A549 treated with ZK216348 at 1 μM for 4 hours (cell line): Measurements from ENCODE around the gene ZNF716. TPM values are rescaled to one million over a fixed set of nuclear protein-coding genes. Genes with fewer than 3 reads are reported as not detected.

Experiments
- total RNA-seq: library from RNA; stranded (reverse); fragments of 200-300 nt; extraction: Qiagen RNA extraction; gene quantifications from 5 replicates; pipeline ENCODE4 v1.2.3, GENCODE V29; 2022; ENCODE audit warnings: low read depth

The ZNF716 gene
- total RNA-seq = not detected in 5 replicates

DNA sequence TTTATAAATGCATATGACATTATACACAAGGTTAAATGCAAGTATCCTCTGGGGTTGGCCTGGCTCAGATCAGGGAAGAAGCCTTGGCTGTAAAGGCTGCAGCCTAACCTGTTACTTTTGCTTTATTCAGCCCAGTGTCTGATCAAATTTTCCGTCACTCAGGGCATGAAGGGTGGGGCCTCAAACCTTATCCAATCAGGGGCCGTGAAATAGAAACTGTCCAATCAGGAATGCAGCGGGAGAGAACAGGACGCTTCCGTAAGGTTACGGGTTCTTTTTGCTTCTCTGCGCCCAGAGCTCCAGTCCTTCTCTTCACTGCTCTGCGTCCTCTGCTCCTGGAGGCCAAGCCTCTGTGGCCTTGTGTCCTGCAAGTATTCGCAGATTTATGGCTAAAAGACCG is at the start of gene ZNF716:
Gene ZNF716 (plus strand): TSS at position 274 of the 400 bp plus-strand sequence. CDS start 112 bp downstream, at position 386.

